ENCODE results near the gene ELOVL6. TPM values are rescaled to one million over a fixed set of nuclear protein-coding genes. Genes with fewer than 3 reads are reported as not detected.

ELOVL6 gene
- total and polyA plus RNA-seq, 10 of the 15 experiments (the other 5 are each of a cell fraction or from before 2014, with no cell fraction given): 3.9 to 33.5 (median 8.1) TPM

- TF ChIP-seq CEBPZ (IDR thresholded peaks at IDR 0.05; ENCODE audit: low read depth, low read length) (no peak), SPI1 (IDR thresholded peaks at IDR 0.05; ENCODE audit: borderline replicate concordance, insufficient read depth, low read depth, low read length) (peak; percentile 59), CHD2 (IDR thresholded peaks at IDR 0.05; ENCODE audit: borderline replicate concordance, low read depth, low read length) (peak; percentile 69), NR2C1 (IDR thresholded peaks at IDR 0.05) (peak; percentile 64), POLR2AphosphoS2 (IDR thresholded peaks at IDR 0.05; ENCODE audit: low read depth, low read length) (0 out of 2 replicates have a peak, but pooled peaks have one; percentile 37), MTA2 (IDR thresholded peaks at IDR 0.05; ENCODE audit: low read depth) (peak; percentile 55), JUND (IDR thresholded peaks at IDR 0.05; ENCODE audit: low read depth, low read length) (no peak), ZNF217 (IDR thresholded peaks at IDR 0.05) (peak; percentile 52; the same call in 1 of the 2 replicates), TARDBP (IDR thresholded peaks at IDR 0.05; ENCODE audit: borderline replicate concordance) (peak; percentile 30; the same call in 1 of the 2 replicates), CBX3 (IDR thresholded peaks at IDR 0.05; ENCODE audit: borderline replicate concordance, low read depth) (no peak), ZNF622 (IDR thresholded peaks at IDR 0.05) (no peak), ESRRA (IDR thresholded peaks at IDR 0.05; ENCODE audit: low read length) (no peak), NR2C2 (IDR thresholded peaks at IDR 0.05; ENCODE audit: borderline replicate concordance, control insufficient read depth, insufficient read length, low read depth) (no peak), ZSCAN29 (IDR thresholded peaks at IDR 0.05) (no peak), ELK1 (IDR thresholded peaks at IDR 0.05; ENCODE audit: low read depth, low read length) (no peak), MEF2B (IDR thresholded peaks at IDR 0.05; ENCODE audit: partially characterized antibody, poor library complexity, severe bottlenecking) (peak; percentile 47), MXI1 (IDR thresholded peaks at IDR 0.05; ENCODE audit: low read depth, low read length) (peak; percentile 77), ZNF592 (IDR thresholded peaks at IDR 0.05) (no peak), CBFB (IDR thresholded peaks at IDR 0.05; ENCODE audit: low read depth) (peak; percentile 65; the same call in 1 of the 2 replicates), BCL11A (IDR thresholded peaks at IDR 0.05; ENCODE audit: low read depth, low read length) (peak; percentile 50; the same call in 1 of the 2 replicates), ATF7 (IDR thresholded peaks at IDR 0.05; ENCODE audit: low read depth) (peak; percentile 46; the same call in 1 of the 2 replicates), DPF2 (IDR thresholded peaks at IDR 0.05) (peak; percentile 43)
Observed at GRCh38 chr4:110198435-110199416, at the start of gene ELOVL6 (continued).
